ENCODE data around the gene TFB1M. TPM values are rescaled to one million over a fixed set of nuclear protein-coding genes. Genes with fewer than 3 reads are reported as not detected.

The TFB1M gene
- total and polyA plus RNA-seq, 9 of the 15 experiments (the other 6 are each of a cell fraction or from before 2014, with no cell fraction given), result 34.6 to 145 (median 40.4) TPM

DNA sequence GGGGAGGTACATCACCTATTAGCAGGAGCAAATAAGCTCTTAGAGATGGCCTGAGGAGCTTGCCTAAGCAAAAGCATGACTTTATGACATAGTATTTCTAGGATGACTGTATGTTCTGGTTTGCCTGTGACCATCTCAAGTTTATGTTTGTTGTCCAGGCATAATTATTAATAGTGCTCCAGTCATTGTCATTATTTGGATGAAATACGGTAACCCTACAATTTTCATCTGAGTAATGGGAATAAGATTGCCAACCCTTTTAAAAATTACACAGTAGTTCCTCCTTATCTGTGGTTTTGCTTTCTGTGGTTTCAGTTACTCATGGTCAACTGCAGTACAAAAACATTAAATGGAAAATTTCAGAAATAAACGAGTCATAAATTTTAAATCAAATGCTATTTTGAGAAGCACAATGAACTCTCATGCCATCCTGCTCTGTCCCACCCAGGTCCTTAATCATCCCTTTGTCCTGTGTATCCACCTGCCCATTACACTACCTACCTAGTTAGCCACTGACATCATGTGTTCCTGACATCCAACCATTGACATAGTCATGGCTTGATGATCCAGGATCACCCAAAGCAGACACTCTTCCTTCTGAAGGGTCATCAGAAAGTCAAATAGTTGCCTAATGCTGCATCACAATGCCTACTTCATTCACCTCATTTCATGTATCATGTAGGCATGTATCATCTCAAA lies 27.0 kb upstream of the TFB1M start:
- BruUV-seq (replicated peaks), result no TSS peak
- DNase-seq (ENCODE audit: extremely low read depth in 1 of 4, low spot score in 3 of 4), result no peak
- no peaks in the 10 kb centered on the region for H3K36me3 ChIP-seq (ENCODE audit: control insufficient read depth, insufficient read depth, low read length)
- no peak overlapping the region for H3K4me3 ChIP-seq
- ATAC-seq, result no peak
- intact Hi-C loops (cut with micrococcal nuclease), result no loop called here
- H2AFZ ChIP-seq (ENCODE audit: low read depth, low read length), result no peak overlapping the region
- no peaks in the 10 kb centered on the region for H3K27me3 ChIP-seq (ENCODE audit: control insufficient read depth in 2 of 2, insufficient read depth in 2 of 2, low read length in 2 of 2)
- in situ Hi-C loops (cut with MboI), result no loop called here
- no peak overlapping the region for H3K9ac ChIP-seq (ENCODE audit: insufficient read depth in 1 of 2, low read depth in 2 of 2, low read length in 2 of 2)
- H3K4me1 ChIP-seq (replicated peaks in 1 of 2; ENCODE audit: control insufficient read depth in 2 of 2, insufficient read depth in 2 of 2, low read length in 2 of 2), result no peaks in the 10 kb centered on the region
- CTCF ChIA-PET (ENCODE audit: low intra/inter-chr PET ratio), result no interaction called here
- WGBS (ENCODE audit: insufficient coverage, low coverage, missing lambda C conversion rate), result 2% methylated on average over 2 of the region's 2 CpGs
- no peaks in the 10 kb centered on the region for H3K79me2 ChIP-seq (ENCODE audit: control insufficient read depth, insufficient read depth, low read length)
- no peaks in the 10 kb centered on the region for H3K9me1 ChIP-seq (ENCODE audit: control insufficient read depth, insufficient read depth, low read length)
- no peaks in the 10 kb centered on the region for H4K20me1 ChIP-seq (replicated peaks; ENCODE audit: control insufficient read depth, insufficient read depth, low read length)
- no peaks in the 10 kb centered on the region for H3K9me3 ChIP-seq (replicated peaks; ENCODE audit: control insufficient read depth, insufficient read depth, low read depth, low read length)
- POLR2A ChIA-PET, result no interaction called here
- FAIRE-seq, result no peak
- no peak overlapping the region for H3K27ac ChIP-seq (ENCODE audit: extremely low read depth, low read depth, low read length)
- no peak overlapping the region for H3K4me2 ChIP-seq (ENCODE audit: insufficient read depth, low read length)
- TF ChIP-seq ZNF3 (CRISPR knock-in tag; IDR thresholded peaks at IDR 0.05) (no peak), THRAP3 (IDR thresholded peaks at IDR 0.05; ENCODE audit: borderline replicate concordance) (no peak), SRSF1 (IDR thresholded peaks at IDR 0.05; ENCODE audit: low read depth, low read length) (no peak), RAD51 (IDR thresholded peaks at IDR 0.05; ENCODE audit: borderline replicate concordance, low read depth) (no peak), NR3C1 (CRISPR knock-in tag; IDR thresholded peaks at IDR 0.05) (no peak), YBX1 (IDR thresholded peaks at IDR 0.05) (no peak), ZBTB1 (CRISPR knock-in tag; IDR thresholded peaks at IDR 0.05; ENCODE audit: borderline replicate concordance, low read depth) (no peak), PHF20 (IDR thresholded peaks at IDR 0.05; ENCODE audit: partially characterized antibody) (no peak)
